Right atrium auricular region (tissue), 2 donors: ENCODE measurements around the gene ANKHD1. TPM values are rescaled to one million over a fixed set of nuclear protein-coding genes. Genes with fewer than 3 reads are reported as not detected.

ENCODE experiments used
- DNase-seq: peaks from one replicate; pipeline ENCODE4 v3.0.0-alpha.2; 2019; ENCODE audit warnings: low spot score
- H3K27ac ChIP-seq, 2 donors: fragments of 200-600 bp; sonication (generic); 1 replicate in 1 of 2; 2 replicates in 1 of 2; pipeline ENCODE4 v1.5.1; 2016 to 2019
- H3K27me3 ChIP-seq, 2 donors: fragments of 200-600 bp; sonication (generic); one replicate each; pipeline versions ENCODE4 v1.5.1 to v1.6.0; 2017 to 2019
- H3K36me3 ChIP-seq: fragments of 200-600 bp; sonication (generic); one replicate; pipeline ENCODE4 v1.5.1; 2016
- H3K4me1 ChIP-seq, 2 donors: fragments of 200-600 bp; sonication (generic); one replicate each; pipeline versions ENCODE4 v1.5.1 to v1.6.0; 2017 to 2019
- H3K4me3 ChIP-seq, 2 donors: fragments of 200-600 bp; sonication (generic); 1 replicate in 1 of 2; 2 replicates in 1 of 2; pipeline ENCODE4 v1.5.1; 2017 to 2019; ENCODE audit warnings: mild to moderate bottlenecking in 1 of 2, moderate library complexity in 1 of 2
- H3K9me3 ChIP-seq, 2 donors: fragments of 200-600 bp; sonication (generic); one replicate each; pipeline ENCODE4 v1.5.1; 2019
- CTCF ChIP-seq, 2 donors: fragments of 200-600 bp; sonication (generic); IDR thresholded peaks; one replicate each; pipeline ENCODE4 v1.5.1; 2019; ENCODE audit warnings: antibody characterized with exemption in 2 of 2
- total RNA-seq, 2 donors: library from RNA; depleted of rRNA; stranded (reverse); fragments of >200 nt; gene quantifications; one replicate each; pipeline ENCODE4 v1.1.0, GENCODE V29; 2016

The ANKHD1 gene
- total RNA-seq, 2 donors from 2014 or later, result 50.4 to 58.6 TPM

GRCh38 chr5:140558542-140558941 is 156.9 kb downstream of the ANKHD1 start:
- no peaks in the 10 kb centered on the region for H3K36me3 ChIP-seq

GRCh38 chr5:140560227-140560626 is 158.6 kb downstream of the ANKHD1 start:
- H3K4me1 ChIP-seq, result peaks cover 0 to 36% of the 10 kb centered on the region in 2 donors
- TF ChIP-seq CTCF (IDR thresholded peaks at IDR 0.05), result no peak

More at GRCh38 chr5:140558542-140558941, 156.9 kb downstream of the ANKHD1 start:
- no peaks in the 10 kb centered on the region for H3K27me3 ChIP-seq
- no peak for TF ChIP-seq CTCF (IDR thresholded peaks at IDR 0.05)
- no peak overlapping the region for H3K4me3 ChIP-seq
- peaks cover 0 to 44% of the 10 kb centered on the region in 2 donors for H3K4me1 ChIP-seq
- no peaks in the 10 kb centered on the region for H3K9me3 ChIP-seq
- peak overlapping the region in 1 of 2 donors; percentile 95 for H3K27ac ChIP-seq
- DNase-seq, result no peak

GRCh38 chr5:140561753-140562523 is 160.3 kb downstream of the ANKHD1 start:
- no peaks in the 10 kb centered on the region for H3K27me3 ChIP-seq
- H3K36me3 ChIP-seq, result peaks cover 4% of the 10 kb centered on the region
- TF ChIP-seq CTCF (IDR thresholded peaks at IDR 0.05), result no peak
- peak; percentile 36 for DNase-seq
- H3K9me3 ChIP-seq, result no peaks in the 10 kb centered on the region
- H3K4me1 ChIP-seq, result peaks cover 0 to 37% of the 10 kb centered on the region in 2 donors
- H3K27ac ChIP-seq, result no peak overlapping the region
- H3K4me3 ChIP-seq, result no peak overlapping the region

More at GRCh38 chr5:140560227-140560626, 158.6 kb downstream of the ANKHD1 start:
- H3K9me3 ChIP-seq, result no peaks in the 10 kb centered on the region
- H3K36me3 ChIP-seq, result no peaks in the 10 kb centered on the region
- H3K27me3 ChIP-seq, result no peaks in the 10 kb centered on the region
- no peak overlapping the region for H3K4me3 ChIP-seq
- H3K27ac ChIP-seq, result no peak overlapping the region
- peak; percentile 54 for DNase-seq

- H3K36me3 ChIP-seq, result peaks cover 20% of the 10 kb centered on the region
Measured at GRCh38 chr5:140563596-140563995, 162.0 kb downstream of the ANKHD1 start.

GRCh38 chr5:140564196-140565023 is 162.8 kb downstream of the ANKHD1 start, which contains the start of the genes APBB3 and SLC35A4:
Gene APBB3, minus strand, starts transcription at chr5:140564598. Its CDS starts 353 bp downstream, at chr5:140564245.
Gene SLC35A4, plus strand, starts transcription at chr5:140564828. Its CDS starts 2,342 bp downstream, at chr5:140567170.
- DNase-seq, result peak; percentile 99
- H3K27me3 ChIP-seq, result no peaks in the 10 kb centered on the region
- no peaks in the 10 kb centered on the region for H3K9me3 ChIP-seq
- H3K36me3 ChIP-seq, result peaks cover 20% of the 10 kb centered on the region
- no peak for TF ChIP-seq CTCF (IDR thresholded peaks at IDR 0.05)
- H3K4me3 ChIP-seq, result peak within 1 kb of the TSS; percentile 71 to 77
- H3K27ac ChIP-seq, result peak within 1 kb of the TSS; percentile 85 to 97
- peaks cover 0 to 56% of the 10 kb centered on the region in 2 donors for H3K4me1 ChIP-seq

More at GRCh38 chr5:140563596-140563995, 162.0 kb downstream of the ANKHD1 start:
- peak overlapping the region; percentile 85 to 97 for H3K27ac ChIP-seq
- H3K4me1 ChIP-seq, result peaks cover 0 to 48% of the 10 kb centered on the region in 2 donors
- no peaks in the 10 kb centered on the region for H3K9me3 ChIP-seq
- peak; percentile 58 for DNase-seq
- no peaks in the 10 kb centered on the region for H3K27me3 ChIP-seq
- no peak for TF ChIP-seq CTCF (IDR thresholded peaks at IDR 0.05)
- peak overlapping the region; percentile 71 to 77 for H3K4me3 ChIP-seq
